ENCODE results near the gene SMIM11.

DNA sequence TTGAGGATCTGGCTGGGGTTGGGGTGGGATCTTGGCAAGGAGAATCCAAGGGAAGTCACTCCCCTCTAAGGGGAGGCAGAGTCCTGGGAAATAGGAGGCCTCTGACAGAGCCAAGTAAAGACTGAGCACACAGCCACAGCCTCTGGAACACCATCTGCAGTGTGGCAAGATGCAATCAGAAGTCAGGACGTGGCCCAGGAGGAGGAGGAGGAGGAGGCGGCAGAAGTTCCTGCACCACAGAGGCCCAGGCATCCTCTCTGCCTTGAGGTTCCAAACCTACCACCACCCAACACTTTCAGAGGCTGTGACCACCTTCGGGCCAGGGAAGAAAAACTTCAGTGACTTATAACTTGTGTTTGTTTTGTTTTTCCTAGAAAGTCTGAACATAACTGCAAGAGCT, 35.2 kb upstream of the SMIM11 start:
- TF ChIP-seq CEBPB (IDR thresholded peaks at IDR 0.05) (no peak), ZBTB7A (IDR thresholded peaks at IDR 0.05; ENCODE audit: low read depth) (no peak), YY1 (IDR thresholded peaks at IDR 0.05; ENCODE audit: low read depth) (no peak)
- TF ChIP-seq, protein P1, sequence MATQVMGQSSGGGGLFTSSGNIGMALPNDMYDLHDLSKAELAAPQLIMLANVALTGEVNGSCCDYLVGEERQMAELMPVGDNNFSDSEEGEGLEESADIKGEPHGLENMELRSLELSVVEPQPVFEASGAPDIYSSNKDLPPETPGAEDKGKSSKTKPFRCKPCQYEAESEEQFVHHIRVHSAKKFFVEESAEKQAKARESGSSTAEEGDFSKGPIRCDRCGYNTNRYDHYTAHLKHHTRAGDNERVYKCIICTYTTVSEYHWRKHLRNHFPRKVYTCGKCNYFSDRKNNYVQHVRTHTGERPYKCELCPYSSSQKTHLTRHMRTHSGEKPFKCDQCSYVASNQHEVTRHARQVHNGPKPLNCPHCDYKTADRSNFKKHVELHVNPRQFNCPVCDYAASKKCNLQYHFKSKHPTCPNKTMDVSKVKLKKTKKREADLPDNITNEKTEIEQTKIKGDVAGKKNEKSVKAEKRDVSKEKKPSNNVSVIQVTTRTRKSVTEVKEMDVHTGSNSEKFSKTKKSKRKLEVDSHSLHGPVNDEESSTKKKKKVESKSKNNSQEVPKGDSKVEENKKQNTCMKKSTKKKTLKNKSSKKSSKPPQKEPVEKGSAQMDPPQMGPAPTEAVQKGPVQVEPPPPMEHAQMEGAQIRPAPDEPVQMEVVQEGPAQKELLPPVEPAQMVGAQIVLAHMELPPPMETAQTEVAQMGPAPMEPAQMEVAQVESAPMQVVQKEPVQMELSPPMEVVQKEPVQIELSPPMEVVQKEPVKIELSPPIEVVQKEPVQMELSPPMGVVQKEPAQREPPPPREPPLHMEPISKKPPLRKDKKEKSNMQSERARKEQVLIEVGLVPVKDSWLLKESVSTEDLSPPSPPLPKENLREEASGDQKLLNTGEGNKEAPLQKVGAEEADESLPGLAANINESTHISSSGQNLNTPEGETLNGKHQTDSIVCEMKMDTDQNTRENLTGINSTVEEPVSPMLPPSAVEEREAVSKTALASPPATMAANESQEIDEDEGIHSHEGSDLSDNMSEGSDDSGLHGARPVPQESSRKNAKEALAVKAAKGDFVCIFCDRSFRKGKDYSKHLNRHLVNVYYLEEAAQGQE (IDR thresholded peaks at IDR 0.05; ENCODE audit: low read depth), result no peak
